HG03521 (cell line): Measurements from ENCODE around the gene TPX2.

Source experiments
- ATAC-seq: cut with Tn5 transposase; IDR thresholded peaks from one replicate; pipeline ENCODE4 v1.9.1; 2021; ENCODE audit warnings: mild to moderate bottlenecking, moderate library complexity; ENCODE audit not compliant: unreplicated experiment

TPX2 gene

DNA sequence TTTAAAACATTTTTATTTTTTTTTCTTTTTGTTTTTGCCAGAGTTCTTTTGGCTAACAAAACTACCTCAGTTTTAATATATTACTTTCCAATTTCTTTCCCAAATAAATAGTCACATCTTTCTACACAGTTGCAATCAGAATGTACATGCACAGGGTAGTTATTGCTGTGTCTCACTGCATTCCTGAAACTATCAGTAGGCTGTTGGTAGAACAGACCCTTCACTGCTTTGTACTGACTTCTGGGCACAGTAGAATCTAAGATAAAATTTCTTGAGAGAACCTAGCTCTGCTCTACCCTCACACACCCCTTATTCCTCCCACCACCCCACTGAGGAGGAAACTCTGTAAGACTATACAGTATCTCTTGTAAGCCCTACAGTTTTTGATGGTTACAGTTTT is 19.9 kb downstream of the TPX2 start:
- ATAC-seq, result no peak

DNA sequence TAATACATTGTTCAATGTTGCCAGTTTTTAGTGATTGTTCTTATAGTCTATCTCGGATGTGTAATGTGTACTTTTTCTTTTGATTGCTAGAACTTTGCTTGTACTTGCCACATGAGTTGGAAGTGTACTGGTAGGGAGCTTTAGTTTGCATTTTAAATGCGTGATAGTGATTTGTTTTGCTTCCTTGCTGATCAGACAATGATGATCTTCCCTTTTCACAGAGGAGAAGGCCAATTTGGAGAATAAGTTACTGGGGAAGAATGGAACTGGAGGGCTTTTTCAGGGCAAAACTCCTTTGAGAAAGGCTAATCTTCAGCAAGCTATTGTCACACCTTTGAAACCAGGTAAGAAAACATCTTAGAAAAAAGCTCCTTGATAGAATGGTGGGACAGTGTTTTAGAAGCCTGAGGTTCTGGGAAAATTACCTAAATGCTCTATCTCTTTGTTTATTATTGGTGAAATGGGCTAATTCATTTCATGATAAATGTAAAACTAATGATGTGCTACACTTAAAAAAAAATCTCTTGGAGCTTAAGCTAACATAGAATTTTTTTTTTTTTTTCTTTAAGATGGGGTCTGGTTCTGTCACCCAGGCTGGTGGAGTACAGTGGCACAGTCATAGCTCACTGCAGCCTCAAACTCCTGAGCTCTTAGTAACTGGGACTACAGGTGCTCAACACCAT is 20.9 kb downstream of the TPX2 start:
- no peak for ATAC-seq

DNA sequence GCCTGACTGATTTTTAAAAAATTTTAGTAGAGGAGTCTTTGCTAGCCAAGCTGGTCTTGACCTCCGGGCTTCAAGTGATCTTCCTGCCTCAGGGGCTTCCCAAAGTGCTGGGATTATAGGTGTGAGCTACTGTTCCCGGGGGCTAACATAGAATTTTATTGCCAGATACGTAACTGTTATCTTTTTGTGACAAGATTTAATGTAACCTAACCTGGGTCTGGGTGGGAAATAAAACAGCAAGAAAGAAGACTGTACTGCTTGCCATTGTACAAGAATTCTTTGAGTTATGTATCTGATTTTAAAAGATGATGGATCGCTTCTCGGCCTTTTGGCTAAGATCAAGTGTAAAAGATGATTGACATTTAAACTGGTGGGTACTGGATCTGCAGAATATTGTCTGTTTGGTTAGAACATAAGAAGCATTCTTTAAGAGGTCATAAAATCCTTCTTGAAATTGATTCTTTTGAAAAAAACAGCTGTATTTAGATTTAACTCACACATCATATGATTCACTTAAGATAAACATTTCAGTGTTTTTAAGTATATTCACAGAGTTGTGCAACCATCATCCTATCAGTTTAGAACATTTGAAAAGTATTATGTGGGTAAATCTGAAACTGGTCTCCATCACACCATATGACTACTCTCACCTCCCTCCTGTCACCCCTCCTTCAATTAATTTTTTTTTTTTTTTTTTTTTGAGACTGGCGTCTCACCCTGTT is 21.6 kb downstream of the TPX2 start:
- no peak for ATAC-seq

DNA sequence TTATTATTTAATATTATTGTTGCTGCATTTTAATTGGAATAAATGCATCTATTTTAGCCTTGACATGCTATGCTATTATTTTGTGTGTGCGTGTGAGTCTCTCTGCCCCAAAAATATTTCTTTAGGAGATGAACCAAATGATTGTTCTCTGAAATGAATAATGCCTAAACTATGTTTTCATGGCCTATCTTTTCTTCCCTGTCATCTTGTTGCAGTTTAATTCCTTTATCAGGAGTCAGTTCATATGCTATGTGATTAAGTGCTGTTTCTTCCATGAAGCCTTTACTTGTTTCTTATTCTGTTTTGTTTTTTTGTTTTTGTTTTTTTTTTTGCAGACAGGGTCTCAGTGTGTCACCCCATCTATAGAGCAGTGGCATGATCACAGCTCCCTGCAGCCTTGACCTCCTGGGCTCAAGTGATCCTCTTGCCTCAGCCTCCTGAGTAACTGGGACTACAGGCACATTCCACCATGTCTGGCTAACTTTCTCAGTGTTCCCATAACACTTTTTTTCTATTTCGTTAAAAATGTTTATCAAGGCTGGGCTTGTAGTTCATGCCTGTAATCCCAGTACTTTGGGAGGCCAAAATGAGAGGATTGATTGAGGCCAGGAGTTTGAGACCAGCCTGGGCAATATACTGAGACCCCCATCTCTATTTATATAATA is 25.7 kb downstream of the TPX2 start:
- ATAC-seq, result no peak

DNA sequence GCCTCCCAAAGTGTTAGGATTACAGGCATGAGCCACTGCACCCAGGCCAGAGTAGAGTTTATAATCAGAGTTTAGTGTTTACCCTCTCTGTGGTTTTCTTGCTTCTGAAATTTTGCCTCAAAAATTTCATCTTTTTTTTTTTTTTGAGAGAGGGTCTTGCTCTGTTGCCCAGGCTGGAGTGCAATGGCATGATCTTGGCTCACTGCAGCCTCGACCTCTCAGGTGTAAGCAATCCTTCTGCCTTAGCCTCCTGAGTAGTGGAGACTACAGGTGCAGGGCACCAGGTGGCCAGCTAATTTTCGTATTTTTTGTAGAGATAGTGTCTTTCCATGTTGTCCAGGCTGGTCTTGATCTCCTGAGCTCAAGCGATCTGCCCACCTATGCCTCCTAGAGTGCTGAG is 28.7 kb downstream of the TPX2 start:
- ATAC-seq, result no peak

DNA sequence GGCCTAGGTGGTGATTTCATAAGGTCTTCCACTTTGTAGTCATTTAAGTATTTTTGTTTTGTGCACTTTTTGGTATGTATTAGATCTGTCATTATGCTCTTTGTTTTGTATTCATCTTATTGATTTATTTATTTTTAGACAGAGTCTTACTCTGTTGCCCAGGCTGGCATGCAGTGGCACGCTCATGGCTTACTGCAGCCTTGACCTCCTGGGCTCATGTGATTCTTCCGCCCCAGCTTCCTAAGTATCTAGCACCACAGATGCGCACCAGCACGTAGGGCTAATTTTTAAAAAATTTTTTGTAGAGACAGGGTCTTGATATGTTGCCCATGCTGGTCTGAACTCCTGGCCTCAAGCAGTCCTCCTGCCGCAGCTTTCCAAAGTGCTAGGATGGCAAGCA is 30.6 kb downstream of the TPX2 start:
- ATAC-seq, result no peak

DNA sequence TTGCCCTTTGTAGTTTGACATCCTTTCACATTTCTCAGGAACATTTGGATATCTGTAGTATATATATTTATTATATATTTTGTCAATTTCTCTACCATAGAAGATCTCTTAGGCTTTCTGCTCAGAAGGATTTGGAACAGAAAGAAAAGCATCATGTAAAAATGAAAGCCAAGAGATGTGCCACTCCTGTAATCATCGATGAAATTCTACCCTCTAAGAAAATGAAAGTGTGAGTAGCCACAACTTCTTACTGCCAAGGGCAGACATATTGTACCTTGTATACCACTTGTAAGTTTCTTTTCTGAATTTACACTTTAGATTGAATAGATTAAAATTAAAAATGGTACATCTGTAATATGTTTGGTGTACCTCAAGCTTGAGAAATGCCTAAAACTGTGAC is 31.2 kb downstream of the TPX2 start:
- no peak for ATAC-seq

DNA sequence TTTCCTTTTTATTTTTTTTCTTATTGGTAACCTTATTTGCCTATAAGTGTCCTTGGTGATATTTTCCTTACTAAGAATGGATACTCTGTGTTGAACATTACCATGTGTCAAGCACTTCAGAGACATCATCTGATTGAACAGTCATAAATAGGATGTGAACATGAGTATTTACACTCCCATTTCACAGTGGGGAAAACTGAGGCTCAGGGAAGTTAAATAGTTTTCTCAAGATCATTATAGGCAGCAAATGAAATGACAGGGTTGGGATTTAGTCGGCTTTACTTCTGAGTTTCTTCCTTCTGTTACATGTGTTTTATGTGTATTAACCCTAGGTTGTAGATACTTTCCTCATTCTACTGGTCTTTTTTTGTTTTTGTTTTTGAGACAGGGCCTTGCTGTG is 35.3 kb downstream of the TPX2 start:
- no peak for ATAC-seq

DNA sequence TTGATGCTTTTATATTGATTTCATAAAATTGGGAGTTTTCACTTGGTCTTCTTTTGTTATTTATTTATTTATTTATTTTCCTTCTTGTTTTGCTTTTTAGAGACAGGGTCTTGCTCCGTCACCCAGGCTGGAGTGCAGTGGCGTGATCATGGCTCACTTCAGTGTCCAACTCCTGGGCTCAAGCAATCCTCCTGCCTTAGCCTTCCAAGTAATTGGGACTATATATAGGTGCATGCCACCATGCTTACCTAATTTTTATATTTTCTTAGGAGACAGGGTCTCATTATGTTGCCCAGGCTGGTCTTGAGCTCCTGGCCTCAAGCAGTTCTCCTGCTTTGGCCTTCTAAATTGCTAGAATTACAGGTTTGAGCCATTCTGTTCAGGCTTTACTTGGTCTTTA is 41.7 kb downstream of the TPX2 start:
- no peak for ATAC-seq

DNA sequence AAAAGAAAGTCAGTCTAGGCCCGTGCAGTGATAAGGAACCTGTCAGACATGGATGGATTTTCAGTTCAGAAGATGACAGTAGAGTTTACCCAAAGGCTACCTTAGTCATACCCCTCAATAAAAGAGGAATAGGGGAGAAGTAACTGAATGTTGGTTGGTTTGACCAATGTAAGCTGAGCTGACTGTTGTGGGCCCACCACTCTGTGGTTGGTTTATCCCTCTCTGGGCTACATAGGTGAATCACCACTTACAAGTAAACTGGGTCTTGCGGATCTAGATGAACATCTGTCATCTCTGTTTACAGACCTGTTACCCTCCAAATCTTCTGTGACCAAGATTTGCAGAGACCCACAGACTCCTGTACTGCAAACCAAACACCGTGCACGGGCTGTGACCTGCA is 42.9 kb downstream of the TPX2 start:
- no peak for ATAC-seq

DNA sequence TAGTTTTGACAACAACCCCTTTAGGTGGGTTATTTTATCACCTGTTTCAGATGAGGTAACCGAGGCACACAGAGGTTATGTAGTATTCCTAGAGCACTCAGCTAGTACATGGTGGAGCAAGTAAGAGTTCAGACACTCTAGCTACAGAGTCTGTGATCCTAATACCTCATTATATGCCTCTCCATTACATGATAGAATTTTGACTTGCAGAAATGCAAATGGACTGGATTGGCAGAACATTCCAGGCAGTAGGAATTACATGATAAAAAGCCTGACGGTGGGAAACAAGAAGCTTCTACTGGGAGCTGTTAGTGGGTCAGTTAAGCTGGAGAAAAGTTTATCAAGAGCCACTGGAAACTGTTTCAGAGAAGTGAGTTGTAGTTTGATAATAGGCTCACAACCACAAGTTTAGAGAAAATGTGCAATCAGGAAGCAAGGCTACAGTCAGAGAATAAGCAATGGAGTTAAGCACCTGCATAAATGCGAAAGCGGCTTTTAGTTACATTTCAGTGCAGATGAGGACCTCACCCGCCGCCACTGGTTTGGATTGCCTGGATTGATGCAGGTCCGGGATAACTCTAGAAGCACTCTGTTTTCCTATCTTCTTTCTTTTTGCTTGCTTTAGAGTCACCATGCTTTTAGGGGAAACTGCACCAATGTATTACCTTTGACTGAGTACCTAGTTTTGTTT is 45.4 kb downstream of the TPX2 start:
- ATAC-seq, result no peak

DNA sequence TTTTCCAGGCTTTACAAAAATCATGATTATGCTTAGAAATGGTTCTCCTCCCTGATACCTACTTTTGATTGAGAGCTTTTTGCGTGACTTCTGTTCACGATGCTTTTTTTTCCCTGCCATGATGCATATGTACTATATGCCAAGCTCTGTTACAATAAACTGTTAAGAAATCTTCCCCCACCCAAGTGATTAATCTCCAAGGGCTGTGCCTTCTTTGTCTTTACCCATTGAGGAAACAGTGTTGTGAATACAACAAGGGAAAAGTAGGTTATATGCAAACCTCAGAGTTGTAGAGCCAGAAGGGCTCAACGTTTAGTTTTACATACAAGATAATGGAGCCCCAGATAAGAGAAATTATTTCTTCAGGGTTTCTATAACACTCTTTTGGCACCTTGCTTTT is 46.0 kb downstream of the TPX2 start:
- ATAC-seq, result no peak

DNA sequence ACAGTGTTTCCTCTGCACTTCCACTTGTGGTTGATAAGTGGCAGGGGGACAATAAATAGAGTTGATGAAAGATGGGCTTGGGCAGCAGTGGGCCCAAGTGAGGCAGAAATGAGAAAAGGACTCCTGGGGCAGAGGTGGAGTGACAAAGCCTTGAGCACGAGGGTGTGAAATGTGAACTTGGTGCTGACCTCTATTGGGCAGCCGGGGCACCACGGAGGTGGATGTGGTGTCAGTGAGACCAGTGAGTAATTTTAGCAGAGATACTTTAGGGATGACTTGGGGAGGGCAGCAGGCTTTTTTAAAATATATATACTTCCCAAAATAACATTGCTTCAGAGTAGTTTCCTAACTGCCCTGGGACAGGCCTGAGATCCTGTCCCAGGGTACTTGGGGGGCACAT is 49.5 kb downstream of the TPX2 start:
- no peak for ATAC-seq

DNA sequence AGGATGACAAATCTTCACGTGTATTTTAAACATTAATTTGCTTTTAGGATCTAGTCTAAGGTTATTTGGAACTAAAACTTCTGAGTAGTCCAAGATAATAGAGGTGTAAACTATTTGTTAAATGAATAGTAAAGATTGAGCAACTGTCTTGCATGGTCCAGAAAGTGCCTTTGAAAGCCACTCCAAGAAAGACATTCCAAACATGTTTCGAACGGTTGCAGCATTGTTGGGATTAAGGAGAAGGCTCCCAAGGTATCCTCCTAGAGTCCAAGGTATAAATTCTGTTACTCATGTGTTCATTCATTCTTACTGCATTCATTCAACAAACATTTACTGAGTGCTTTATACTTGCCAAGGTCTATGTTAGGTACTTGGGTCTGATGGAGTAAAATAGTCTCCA is 51.3 kb downstream of the TPX2 start:
- no peak for ATAC-seq

DNA sequence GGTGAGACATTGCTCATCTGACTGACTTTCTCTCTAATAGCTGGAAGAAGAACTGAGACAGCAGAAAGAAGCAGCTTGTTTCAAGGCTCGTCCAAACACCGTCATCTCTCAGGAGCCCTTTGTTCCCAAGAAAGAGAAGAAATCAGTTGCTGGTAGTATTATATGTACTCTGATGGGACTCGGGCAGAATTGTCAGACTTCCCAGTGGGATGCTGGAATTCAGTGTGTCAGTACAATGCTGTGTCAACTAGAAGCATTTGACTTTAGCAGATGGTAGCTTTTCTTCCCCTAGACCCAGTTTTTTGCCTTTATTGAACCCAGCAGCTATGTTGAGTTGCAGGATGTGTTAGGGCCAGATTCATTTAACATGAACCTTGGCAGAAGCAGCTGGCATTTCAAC is 58.3 kb downstream of the TPX2 start:
- ATAC-seq, result no peak

DNA sequence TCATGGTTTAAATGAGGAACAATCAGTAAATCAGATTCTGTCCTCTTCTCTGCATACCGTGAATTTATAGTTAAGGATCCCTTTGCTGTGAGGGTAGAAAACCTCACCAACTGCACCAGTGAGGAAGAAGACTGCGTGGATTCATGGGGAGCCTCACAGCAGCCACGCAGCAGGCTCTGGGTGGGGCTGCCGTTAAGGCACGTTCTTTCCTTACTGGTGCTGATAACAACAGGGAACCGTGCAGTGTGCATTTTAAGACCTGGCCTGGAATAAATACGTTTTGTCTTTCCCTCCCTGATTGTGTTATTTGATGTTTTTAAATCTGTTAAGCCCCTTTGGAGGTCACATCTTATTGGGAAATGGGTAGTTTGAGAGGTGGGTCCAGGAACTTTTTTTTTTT is 62.4 kb downstream of the TPX2 start:
- ATAC-seq, result no peak

DNA sequence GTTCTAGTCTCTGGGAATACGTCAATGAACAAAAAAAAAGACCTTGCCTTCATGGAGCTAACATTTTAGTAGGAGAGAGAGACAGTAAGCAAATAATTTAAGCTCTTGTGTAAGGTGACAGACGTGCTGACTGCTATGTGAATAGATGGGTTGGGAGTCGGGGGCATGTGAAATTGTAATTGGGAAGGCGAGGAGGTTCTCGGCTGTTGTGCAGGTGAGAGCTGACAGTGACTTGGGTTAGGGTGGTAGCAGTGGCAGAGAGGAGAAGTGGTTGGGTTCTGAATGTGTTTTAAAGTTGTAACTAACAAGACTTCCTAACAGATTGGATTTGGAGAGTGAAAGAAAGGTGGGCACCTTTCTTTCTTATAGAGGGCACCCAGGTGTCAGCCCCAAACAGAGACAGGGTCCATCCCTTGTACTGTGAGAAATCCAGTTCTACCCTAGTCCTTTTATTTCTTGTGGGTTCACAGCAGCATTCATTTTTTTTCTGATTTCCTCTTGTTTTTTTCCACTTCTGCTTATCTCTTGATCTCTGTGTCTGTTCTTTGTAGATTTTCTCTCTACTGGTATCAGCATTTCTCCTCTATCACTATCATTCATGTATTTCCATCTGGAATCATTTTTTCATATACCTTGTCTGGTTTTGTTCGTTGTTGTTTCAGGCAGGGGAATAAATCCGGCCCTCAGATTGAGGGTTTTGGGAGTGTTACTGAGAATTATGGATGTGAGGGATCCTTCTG is 64.6 kb downstream of the TPX2 start:
- ATAC-seq, result no peak

DNA sequence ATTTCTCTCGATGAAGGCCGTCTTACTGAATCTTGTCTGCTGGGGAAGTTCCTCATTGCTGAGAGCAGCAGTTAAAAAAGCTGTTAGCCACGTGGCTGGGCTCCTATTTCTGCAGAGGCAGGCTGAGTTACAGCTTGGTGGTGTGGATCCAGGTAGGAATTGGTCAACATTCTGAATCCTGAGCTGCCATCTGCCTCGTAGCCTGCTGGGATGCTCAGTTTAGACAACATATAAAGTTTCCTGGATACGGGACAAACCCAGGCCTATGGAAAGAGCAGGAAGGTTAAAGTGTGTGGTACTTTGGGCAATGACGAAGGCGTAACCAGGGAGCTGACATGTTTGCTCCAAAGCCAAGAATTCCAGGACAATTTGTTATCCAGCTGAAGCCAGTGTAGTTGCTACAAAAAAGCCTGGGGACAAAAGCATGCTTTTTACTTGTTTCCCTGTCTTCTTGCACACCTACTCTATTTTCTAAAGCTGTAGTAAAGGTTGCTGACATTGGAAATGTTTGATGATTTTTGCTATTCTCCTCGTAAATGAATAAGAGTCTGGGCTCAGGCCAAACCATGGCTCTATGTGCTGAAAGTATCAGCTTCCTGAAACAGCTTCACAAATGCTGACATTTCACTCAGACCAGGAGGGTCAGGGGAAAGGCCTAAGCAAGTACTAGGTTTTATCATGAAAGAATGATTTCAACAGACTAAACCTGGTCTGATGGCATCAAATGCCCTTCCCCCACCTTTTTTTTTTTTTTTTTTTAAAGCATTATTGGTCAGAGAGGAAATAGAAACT is 67.7 kb downstream of the TPX2 start:
- ATAC-seq, result no peak

DNA sequence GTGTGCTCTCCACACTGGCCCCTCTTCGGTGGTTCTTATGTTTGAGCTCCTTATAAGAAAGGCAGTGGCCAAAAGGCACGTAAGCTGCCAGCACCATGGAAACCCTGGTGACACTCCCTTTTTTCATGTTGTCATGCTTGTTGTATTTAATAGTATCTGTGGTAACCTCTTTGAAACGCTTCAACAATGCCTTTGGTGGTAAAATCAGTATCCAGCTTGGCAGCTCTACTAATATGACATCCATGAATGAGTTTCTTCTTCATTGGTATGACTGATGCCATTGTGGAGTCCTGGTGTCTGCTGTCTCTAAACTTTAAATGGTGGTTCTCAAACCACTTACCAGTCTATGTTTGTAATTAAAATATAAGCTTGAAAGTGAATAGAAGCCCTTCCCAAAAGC is 69.4 kb downstream of the TPX2 start:
- no peak for ATAC-seq

DNA sequence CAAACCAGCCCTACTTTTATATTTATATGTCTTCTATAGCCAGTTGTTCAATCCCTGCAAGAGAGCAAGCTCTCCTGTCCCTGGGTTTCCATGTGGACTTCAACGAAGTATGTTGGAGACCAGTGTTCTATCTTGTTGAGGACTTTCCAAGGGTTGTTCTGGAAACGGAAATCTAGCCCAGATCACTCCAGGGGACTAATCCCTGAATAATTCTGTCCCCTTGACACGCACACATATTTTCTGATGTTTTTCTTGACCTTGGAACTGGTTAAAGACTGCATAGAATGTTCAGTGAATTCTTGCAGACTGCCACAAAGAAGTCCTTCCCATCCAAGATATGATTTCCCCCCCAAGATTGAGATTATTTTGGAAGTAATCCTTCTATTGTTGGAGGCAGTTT is 70.6 kb downstream of the TPX2 start:
- no peak for ATAC-seq
